Keratinocyte (primary cell): ENCODE results near the gene CHGA. TPM values are rescaled to one million over a fixed set of nuclear protein-coding genes. Genes with fewer than 3 reads are reported as not detected.
A peak's percentile ranks its signal among the peaks of the same experiment; 100 is the strongest.

Experiments
- DNase-seq: peaks from one replicate; pipeline ENCODE4 v3.0.0-alpha.2; 2011; ENCODE audit warnings: low read depth, missing footprints, low spot score
- FAIRE-seq: peaks from 2 replicates; lab custom pipeline; 2011; peaks lifted over from hg19 to GRCh38; lab: Jason Lieb, UNC
- H2AFZ ChIP-seq: 2 replicates; pipeline ENCODE4 v1.6.0; 2012; ENCODE audit warnings: low read length, control low read depth, inconsistent platforms; ENCODE audit not compliant: control insufficient read depth
- H3K27ac ChIP-seq: 2 replicates; pipeline ENCODE4 v1.5.1; 2011; ENCODE audit warnings: low read length; ENCODE audit not compliant: control insufficient read depth, insufficient read depth
- H3K27me3 ChIP-seq: 3 replicates; pipeline ENCODE4 v1.6.0; 2011; ENCODE audit warnings: low read length; ENCODE audit not compliant: control insufficient read depth, insufficient read depth; ENCODE audit errors: extremely low read depth
- H3K36me3 ChIP-seq, 2 experiments: 2 replicates in 1 of 2; 3 replicates in 1 of 2; pipeline ENCODE4 v1.5.1; 2011; ENCODE audit warnings: low read length in 2 of 2, mild to moderate bottlenecking in 1 of 2; ENCODE audit not compliant: control insufficient read depth in 2 of 2, insufficient read depth in 2 of 2; ENCODE audit errors: extremely low read depth in 1 of 2
- H3K4me1 ChIP-seq: 3 replicates; pipeline ENCODE4 v1.5.1; 2011; ENCODE audit warnings: low read length; ENCODE audit not compliant: control insufficient read depth, insufficient read depth; ENCODE audit errors: extremely low read depth
- H3K4me2 ChIP-seq: 3 replicates; pipeline ENCODE4 v1.6.0; 2011; ENCODE audit warnings: low read depth, low read length; ENCODE audit not compliant: control insufficient read depth, insufficient read depth; ENCODE audit errors: extremely low read depth
- H3K4me3 ChIP-seq, 3 experiments: fragments of 200-600 bp in 1 of 3; sonication (generic) in 1 of 3; 2 replicates in 2 of 3; 3 replicates in 1 of 3; pipeline ENCODE4 v1.5.1; 2011 to 2016; ENCODE audit warnings: low read length in 3 of 3, mild to moderate bottlenecking in 3 of 3, control low read depth in 2 of 3, inconsistent platforms in 1 of 3, low read depth in 1 of 3, mixed read lengths in 1 of 3, mixed run types in 1 of 3, moderate library complexity in 1 of 3; ENCODE audit not compliant: control insufficient read depth in 2 of 3, insufficient read depth in 2 of 3; ENCODE audit errors: extremely low read depth in 1 of 3
- H3K79me2 ChIP-seq: 2 replicates; pipeline ENCODE4 v1.6.0; 2012; ENCODE audit warnings: low read length; ENCODE audit not compliant: control insufficient read depth, insufficient read depth
- H3K9ac ChIP-seq: 3 replicates; pipeline ENCODE4 v1.6.0; 2011; ENCODE audit warnings: low read length; ENCODE audit not compliant: control insufficient read depth, insufficient read depth; ENCODE audit errors: extremely low read depth
- H3K9me1 ChIP-seq: 3 replicates; pipeline ENCODE4 v1.6.0; 2011; ENCODE audit warnings: low read length; ENCODE audit not compliant: control insufficient read depth, insufficient read depth; ENCODE audit errors: extremely low read depth
- H3K9me3 ChIP-seq: 2 replicates; pipeline ENCODE4 v1.5.1; 2012; ENCODE audit warnings: low read depth, low read length; ENCODE audit not compliant: control insufficient read depth
- H4K20me1 ChIP-seq: 3 replicates; pipeline ENCODE4 v1.6.0; 2011; ENCODE audit warnings: low read length; ENCODE audit not compliant: control insufficient read depth, insufficient read depth; ENCODE audit errors: extremely low read depth
- EZH2 ChIP-seq: IDR thresholded peaks from one replicate; pipeline ENCODE4 v1.6.1; 2012; ENCODE audit warnings: inconsistent platforms, mild to moderate bottlenecking, low read length, moderate library complexity
- dilution Hi-C: fragments of 300-500 bp; cut with MboI; formaldehyde crosslinking; loops from one replicate; pipeline ENCODE4 v1.7.0; 2020; ENCODE audit warnings: low sequenced_read_pairs; ENCODE audit not compliant: extremely low pct_ligation_motif_present
- polyA plus RNA-seq, 5 experiments: library from polyadenylated mRNA; depleted of rRNA in 3 of 5; stranded (reverse) in 3 of 5; stranded (forward) in 1 of 5; unstranded in 1 of 5; fragments of >200 nt; gene quantifications; 1 replicate in 1 of 5; 2 replicates in 3 of 5; 3 replicates in 1 of 5; pipeline versions ENCODE4 v1.2.1 to v1.2.3, GENCODE V29; 2011 to 2012; ENCODE audit warnings: missing spikeins in 2 of 5, low read depth in 1 of 5, low replicate concordance in 1 of 5

The CHGA gene
- polyA plus RNA-seq, 1 donor (not counting 4 experiments of a cell fraction or from before 2014, with no cell fraction given): 0.04 TPM

- Histone ChIP-seq H3K4me1 (peaks cover 39% of the 10 kb centered on the region), H3K27ac (no peak overlapping the region), H3K27me3 (no peaks in the 10 kb centered on the region), H3K9me1 (no peaks in the 10 kb centered on the region), H2AFZ (no peak overlapping the region), H3K9me3 (no peaks in the 10 kb centered on the region), H3K36me3 (peaks cover 3 to 11% of the 10 kb centered on the region in 2 experiments), H3K79me2 (peaks cover 5% of the 10 kb centered on the region), H3K4me2 (peak overlapping the region; percentile 53), H4K20me1 (no peaks in the 10 kb centered on the region), H3K9ac (no peak overlapping the region), H3K4me3 (no peak overlapping the region)
- FAIRE-seq (peak; percentile 74), DNase-seq (no peak)
- TF ChIP-seq EZH2: no peak
- dilution Hi-C loops: no loop called here
Observed at GRCh38 chr14:92984082-92984788, 61.3 kb downstream of the CHGA start.

Other genes starting within 250 kb of the CHGA start
- 61.0 to 80.7 TPM (median 65.5 TPM) in 3 replicates for gene LGMN, start 174.5 kb upstream of the CHGA start, polyA plus RNA-seq
- gene GOLGA5, start 128.8 kb upstream of the CHGA start, polyA plus RNA-seq: 30.3 to 37.8 TPM (median 30.6 TPM) in 3 replicates
- gene ITPK1, start 192.8 kb downstream of the CHGA start, polyA plus RNA-seq: 67.8 to 75.9 TPM (median 68.9 TPM) in 3 replicates